NCI-H2081 (cell line): ENCODE measurements around the gene CEP131.
"Not testable (repeated sequence)": the region's sequence is repeated elsewhere in the genome, so short reads cannot be mapped to it uniquely, and the experiment has no call there.

Experiments used
- DNase-seq, 2 experiments: peaks; one replicate each; lab custom pipeline; 2025; lab: John Stamatoyannopoulos, UW

Gene CEP131

DNA sequence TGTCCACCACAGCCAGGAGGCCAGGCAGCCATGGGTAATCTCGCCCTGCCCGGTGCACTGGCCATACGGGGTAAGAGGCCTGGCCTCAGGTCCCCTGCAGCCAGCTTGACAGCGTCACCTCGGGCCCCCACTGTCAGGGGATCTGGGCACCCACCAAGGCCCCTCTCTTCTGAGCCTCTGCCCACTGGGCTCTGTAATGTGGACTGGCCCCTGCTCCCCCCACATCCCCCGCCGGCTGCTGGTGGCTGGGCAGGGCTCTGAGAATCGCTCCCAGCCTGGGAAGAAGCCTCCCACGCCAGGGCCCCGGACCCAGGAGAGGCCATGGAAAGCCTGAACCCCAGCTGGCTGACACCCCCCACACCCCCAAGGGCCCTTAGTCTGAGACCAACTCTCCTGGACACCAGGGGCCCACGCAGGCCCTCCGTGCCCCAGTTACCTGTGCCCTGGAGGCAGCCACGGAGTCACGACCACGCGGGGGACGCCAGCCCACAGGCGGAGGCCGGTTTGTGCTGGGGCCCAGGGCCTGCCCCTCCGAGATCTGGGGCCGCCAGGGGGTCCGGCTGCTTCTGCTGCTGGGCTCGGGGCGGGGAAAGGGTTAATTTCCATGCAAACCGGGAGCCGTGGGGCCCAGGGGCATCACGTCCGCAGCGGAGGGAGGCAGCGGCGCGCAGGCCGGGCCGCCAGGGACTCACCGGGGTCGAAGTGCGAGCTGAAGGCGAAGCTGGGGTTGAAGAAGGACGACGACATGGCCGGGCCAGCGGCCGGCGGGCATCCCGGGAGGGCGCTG, 57.3 kb downstream of the CEP131 start, which contains the start of gene PVALEF:
Gene PVALEF, plus strand, starts transcription at position 262 of the 787 bp plus-strand sequence. CDS start 15,720 bp downstream, outside the sequence.
- DNase-seq: peak in 1 of 2 experiments; percentile 19

DNA sequence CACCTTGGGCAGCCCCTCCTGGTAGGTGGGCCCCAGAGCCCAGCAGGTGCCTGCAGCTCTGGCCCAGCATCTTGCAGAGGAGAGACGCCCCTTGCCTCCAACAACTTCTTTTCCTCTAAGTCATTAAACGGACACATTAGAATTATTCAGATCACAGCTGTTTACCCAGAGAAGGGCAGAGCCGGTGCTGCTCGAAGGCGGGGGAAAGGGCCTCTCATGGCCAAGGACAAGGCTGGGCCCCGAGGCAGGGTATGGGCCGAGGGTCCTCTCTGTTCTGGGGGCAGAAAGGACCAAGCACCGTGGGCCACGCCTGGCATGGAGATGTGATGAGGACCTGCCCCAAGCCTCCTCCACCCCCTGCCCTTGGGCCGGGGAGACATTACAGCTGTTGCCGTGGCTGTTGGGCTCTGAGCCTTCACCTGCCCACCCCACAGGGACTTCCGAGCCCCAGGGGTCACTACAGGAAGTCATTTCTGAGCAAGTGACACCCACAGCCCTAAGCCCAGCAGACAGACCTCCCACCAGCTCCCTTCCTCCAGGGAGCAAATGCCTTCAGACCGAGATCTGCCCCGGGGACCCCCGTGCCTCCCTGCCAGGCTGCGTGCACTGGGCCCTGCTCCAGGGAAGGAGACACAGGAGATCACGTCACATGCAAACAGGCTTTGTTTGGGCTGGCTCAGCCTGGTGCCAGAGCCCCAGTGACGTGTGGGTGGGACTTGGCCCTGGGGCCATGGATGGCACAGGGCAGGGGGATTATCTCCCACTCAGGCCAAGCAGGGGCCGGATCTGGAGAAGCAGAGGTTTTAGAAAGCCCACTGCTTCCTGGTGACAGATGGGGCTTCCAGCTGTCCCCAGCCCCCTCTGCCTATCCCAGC, 58.2 kb downstream of the CEP131 start:
- DNase-seq: peak; percentile 34 to 37

- DNase-seq: no peak
Observed at GRCh38 chr17:81163703-81164370, 58.9 kb downstream of the CEP131 start.

GRCh38 chr17:81163051-81163695, 59.6 kb downstream of the CEP131 start:
- DNase-seq: no peak

DNA sequence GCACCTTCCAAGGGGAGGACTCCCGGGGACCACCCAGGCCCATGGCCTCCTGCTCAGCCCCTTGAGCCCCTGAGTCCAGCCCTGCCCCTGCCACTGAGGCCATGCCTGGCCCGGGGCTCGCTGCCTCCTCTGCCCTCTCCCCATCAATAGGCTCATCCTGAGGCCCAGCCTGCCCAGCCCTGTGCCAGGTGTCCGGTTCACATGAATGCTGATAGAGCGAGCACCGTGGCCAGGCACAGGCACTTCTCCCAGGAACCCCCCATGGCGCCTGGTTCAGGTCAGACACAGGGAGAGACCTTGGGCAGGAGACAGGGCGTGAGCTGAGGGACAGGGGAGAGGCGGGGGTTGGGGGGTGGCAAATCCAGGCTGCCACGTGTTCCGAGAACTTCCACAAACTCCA, 60.3 kb downstream of the CEP131 start:
- no peak for DNase-seq

DNA sequence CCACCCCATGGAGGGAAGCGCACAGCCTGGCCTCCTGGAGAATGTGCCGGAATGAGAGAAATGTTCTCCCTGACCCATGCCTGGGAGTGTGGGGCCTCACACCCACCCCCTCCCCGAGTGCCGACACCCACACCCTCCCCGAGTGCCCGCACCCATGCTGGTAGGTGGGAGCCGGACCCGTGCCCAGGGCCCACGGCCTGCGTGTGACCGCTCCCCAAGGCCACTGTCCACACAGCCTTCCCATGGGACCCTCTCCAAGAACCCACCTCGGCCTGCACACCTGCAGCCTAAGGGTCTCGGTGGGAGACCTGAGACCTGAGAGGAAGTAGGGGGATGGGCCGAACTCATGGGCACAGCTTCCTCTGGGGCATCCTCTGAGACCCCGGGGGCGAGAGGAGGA, 60.8 kb downstream of the CEP131 start:
- no peak for DNase-seq

DNA sequence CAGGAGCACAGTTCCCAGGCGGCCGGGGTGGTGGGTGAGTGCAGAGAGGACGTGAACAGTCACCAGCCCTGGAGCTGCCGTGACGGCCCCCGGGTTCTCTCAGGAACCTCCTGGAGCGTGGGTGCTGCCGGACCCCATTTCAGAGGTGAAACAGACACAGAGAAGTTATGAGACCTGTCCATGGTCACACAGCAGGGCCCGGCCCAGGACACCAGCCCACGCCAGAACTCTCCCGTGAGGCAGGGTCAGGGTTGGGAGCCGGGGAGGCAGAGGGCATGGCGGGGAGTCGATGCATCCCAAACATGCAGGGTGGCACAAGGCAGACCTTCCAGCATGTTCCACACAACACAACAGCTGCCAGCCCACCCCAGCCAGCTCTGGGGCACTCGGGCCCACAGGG, 61.2 kb downstream of the CEP131 start:
- DNase-seq: no peak

DNA sequence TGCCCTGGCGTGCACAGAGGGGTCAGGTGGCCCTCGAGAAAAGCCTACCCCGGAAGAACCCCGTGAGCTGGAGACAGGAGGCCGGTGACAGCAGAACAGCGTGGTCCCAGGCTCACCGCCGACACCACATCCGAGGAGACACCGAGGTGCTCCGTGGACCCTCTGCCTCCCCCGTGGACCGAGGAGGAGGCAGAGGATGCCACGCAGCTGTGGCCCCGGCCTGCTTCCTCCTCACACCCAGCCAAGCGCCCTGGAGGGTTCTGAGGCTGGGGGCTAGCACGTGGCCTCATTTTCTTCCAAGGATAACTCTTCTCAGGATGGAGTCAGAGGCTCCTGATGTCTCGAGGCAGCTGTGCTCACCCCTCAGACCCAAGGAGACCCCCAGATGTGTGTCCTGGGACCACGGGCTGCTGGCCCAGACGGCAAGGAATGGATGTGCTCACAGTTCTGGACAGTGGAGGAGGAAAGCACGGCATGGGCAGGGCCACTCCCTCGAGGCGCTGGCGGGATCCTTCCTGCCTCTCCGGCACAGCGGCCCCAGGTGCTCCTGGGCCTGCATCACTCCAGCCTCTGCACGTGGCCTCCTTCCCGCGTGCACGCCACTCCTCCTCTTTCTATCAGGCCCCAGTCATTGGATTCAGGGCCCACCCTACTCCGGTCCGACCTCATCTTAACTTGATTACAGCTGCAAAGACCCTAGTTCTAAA, 61.9 kb downstream of the CEP131 start:
- no peak for DNase-seq

GRCh38 chr17:81160306-81160705, 62.5 kb downstream of the CEP131 start:
- DNase-seq: no peak

- no peak for DNase-seq
Observed at GRCh38 chr17:81159611-81160265, 63.0 kb downstream of the CEP131 start.

DNA sequence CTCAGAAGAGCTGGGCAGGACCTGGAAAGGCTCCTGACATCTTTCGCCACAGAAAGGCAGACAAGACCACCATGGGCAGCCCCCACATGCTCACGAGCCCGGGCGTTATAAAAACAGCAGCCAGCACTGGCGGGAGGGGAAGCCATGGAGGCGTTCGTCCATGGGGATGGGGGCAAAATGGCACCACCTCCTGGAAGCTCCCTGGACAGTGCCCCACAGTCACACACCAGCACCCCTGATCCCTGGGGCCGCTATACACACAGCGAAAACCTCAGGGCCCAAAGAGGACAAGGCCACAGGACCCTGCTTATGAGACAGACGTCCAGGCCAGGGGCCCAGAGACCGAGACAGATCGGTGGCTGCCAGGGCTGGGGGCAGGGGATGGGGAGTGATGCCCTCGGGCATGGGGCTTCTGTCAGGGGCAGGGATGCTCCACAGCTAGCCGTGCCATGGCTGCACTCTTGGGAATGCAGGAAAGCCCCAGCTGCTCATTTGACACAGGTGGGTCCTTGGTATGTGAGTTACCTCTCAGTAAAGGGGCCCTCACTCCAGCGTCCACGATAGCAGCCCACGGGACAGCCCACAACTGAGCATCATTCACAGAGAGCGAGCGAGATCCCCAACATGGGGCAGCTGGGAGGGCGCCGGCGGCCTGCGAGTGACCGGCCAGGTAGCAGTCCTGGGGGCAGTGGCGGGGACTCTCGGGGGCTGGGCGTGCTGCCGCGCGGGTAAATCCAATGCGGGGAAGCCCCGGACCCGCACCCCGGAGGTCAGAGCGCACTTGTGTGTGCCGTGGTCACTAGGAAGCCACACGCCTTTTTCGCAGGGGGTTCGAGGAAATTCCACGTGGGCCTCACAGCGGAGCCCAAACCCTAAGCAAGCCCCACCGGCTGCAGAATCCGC, 63.8 kb downstream of the CEP131 start:
- DNase-seq: no peak

DNA sequence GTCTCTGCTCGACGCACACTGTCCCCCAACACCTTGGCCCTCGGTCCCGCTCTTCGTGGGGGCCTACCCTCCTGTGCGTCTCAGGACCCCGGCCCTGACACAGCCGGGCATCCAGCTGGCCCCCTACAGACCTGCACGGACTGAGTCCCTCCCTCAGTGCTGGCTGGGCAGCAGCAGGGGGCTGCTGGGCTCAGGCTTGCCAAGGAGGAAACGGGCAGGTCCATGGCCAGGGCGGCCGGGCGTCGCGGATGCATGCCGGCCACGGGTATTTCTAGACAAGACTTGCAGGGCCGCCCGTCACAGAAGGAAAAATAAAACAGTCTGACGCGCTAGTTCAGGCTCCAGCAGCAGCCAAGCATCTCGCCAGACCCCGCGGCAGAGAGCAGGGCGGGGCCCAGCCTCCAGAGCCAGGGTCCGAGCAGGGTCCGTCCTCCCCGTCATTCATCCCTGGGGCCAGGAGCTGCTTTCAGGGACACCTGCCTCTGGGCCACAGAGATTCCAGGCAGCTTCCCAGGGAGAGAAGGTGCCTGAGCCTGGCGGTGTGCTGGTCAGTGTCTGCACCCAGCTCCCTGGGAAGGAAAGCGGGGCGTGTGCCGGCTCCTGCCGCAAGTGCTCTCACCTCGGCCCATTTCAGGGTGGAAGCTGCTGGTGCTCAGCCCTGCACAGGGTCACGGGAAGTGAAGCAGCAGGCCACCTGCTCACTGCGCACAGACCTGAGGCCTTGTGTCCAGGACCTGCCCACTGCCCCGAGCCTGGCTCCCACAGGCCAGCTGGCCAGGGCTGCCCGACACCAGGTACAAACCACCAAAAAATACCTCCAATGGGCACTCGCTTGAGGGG, 64.7 kb downstream of the CEP131 start:
- DNase-seq: no peak

GRCh38 chr17:81156866-81157805, 65.6 kb downstream of the CEP131 start:
- DNase-seq: no peak

DNA sequence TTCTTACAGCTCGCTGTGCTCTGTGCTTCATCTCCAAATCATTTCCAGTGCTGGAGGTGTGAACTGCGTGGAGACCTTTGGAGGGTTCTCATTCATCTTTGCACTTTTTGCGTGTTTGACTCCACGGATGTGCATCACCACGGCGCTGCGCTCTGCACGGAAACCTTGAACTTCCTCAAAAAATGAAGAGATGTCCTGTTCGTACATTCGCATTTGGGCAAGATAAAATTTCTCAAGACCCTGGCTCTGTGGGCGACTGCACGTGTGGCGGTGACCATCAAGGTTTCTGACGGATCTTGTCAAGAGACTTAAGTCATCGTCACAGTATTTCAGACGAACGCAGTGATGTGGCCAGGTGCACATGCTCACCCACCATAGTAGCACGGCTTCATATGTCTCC, 67.8 kb downstream of the CEP131 start:
- no peak for DNase-seq

DNA sequence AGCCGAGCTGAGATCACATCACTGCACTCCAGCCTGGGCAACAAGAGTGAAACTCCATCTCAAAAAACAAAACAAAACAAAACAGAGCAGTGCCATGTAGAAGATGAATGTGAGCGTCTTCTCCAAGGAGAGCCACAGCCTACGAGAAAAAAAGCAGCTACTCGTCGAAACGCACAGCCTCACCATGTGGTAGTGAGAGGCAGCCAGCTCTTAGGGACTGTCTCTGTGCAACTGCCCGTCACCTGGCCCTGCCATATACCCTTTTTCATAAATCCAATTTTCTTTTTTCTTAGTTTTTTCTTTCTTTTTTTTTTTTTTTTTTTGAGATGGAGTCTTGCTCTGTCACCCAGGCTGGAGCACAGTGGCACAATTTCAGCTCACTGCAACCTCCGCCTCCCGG, 68.7 kb downstream of the CEP131 start:
- DNase-seq: not testable (repeated sequence)

DNA sequence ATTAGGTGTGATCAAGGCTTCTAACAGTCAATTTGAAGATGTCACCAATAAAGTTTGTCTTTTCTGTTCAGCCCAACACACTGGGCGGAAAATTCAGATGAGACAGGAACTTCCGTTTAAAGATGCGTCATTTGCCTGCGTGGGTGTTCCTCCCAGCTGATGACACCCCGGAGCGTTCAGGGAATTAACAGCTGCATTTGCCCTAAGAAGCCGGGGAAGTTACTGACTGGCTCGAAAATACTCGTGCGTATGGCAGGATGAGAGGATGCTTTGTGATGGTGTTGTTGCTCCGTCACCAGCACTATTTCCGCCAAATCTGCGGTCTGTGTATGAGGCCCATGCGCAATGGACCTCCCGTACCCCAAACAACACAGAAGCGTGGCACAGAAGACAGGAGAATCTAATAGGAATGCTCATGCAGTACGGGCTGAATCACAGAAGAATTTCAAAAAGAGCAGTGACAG, 69.4 kb downstream of the CEP131 start:
- no peak for DNase-seq

DNA sequence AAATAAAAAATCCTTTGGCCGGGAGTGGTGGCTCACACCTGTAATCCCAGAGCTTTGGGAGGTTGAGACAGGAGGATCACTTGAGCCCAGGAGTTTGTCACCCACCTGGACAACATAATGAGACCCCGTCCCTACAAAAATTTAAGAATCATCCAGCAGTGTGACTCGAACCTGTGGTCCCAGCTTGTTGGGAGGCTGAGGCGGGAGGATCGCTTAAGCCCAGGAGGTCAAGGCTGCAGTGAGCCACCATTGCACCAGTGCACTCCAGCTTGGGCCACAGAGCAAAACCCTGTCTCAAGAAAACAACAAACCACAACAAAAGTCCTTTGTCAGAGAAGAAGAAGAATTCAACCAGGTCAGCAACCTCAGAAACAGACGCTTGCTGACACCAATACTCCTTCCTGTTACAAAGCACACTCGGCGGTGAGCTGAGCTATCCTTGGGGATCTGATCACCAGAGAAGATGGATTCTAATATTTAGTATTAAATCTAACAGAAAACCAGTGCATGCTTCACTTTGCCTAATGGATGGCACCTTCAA, 70.4 kb downstream of the CEP131 start:
- no peak for DNase-seq
